Tibial artery (tissue), 4 donors: ENCODE data around the gene SLC9A1.

ENCODE experiments used
- DNase-seq, 2 donors: peaks; one replicate each; pipeline ENCODE4 v3.0.0-alpha.2; 2019
- H3K27ac ChIP-seq, 2 donors: fragments of 200-600 bp; sonication (generic) in 1 of 2; 1 replicate in 1 of 2; 2 replicates in 1 of 2; pipeline ENCODE4 v1.5.1; 2018 to 2019; ENCODE audit warnings: mild to moderate bottlenecking in 1 of 2
- H3K27me3 ChIP-seq, 2 donors: fragments of 200-600 bp; sonication (generic) in 1 of 2; one replicate each; pipeline versions ENCODE4 v1.5.1 to v1.6.0; 2016 to 2019
- H3K36me3 ChIP-seq, 3 donors: fragments of 200-600 bp; sonication (generic) in 2 of 3; one replicate each; pipeline ENCODE4 v1.5.1; 2016 to 2019; ENCODE audit warnings: mild to moderate bottlenecking in 2 of 3
- H3K4me1 ChIP-seq, 4 donors: fragments of 200-600 bp; sonication (generic) in 2 of 4; 1 replicate in 3 of 4; 2 replicates in 1 of 4; pipeline ENCODE4 v1.5.1; 2016 to 2019
- H3K4me3 ChIP-seq, 2 donors: fragments of 200-600 bp; sonication (generic) in 1 of 2; 1 replicate in 1 of 2; 2 replicates in 1 of 2; pipeline ENCODE4 v1.5.1; 2018 to 2019; ENCODE audit warnings: mild to moderate bottlenecking in 2 of 2
- H3K9me3 ChIP-seq, 3 donors: fragments of 200-600 bp; sonication (generic) in 1 of 3; one replicate each; pipeline ENCODE4 v1.5.1; 2016 to 2019
- CTCF ChIP-seq, 2 experiments: fragments of 200-600 bp in 1 of 2; fragments of 450-650 bp in 1 of 2; IDR thresholded peaks; one replicate each; pipeline ENCODE4 v1.5.1; 2017 to 2019; ENCODE audit warnings: antibody characterized with exemption in 2 of 2, mild to moderate bottlenecking in 1 of 2, moderate library complexity in 1 of 2
- intact Hi-C: fragments of 100-400 bp; cut with DNase I; formaldehyde crosslinking; loops from one replicate; pipeline ENCODE4 v1.15.0; 2023; ENCODE audit warnings: low total_unique reads

The SLC9A1 gene

DNA sequence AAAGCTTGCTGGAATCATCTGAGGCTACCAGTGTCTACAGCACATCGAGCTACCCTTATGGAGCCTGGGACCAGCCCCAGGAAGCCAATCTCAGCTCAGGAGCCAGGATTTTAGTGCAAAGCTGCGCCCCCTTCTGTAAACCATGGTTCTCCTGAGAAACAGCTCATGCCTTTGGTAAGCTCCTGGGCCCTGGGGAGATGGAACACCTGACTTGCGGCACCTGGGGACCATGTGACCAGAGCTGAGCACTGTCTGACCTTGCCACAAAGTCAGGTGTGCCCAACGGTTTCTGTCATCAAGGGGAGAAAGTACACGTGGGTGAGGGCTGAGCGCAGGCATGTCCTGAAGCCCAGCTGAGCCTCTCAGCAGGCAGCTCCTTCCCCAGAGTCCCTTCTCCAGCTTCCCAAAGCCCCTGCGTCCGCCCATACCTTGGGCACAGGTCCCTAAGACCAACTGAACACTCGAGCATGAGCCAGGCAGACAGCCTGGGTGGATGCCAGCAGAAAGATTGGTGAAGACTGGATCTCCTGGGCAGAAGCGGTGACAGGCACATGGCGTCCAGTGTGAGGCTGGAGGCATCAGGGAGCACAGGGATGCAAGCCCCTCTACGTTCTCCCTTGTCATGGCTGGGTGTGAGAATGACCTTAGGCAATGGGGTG is 84.4 kb downstream of the SLC9A1 start:
- no peak for TF ChIP-seq CTCF (IDR thresholded peaks at IDR 0.05)
- no peak for DNase-seq
- Histone ChIP-seq H3K27ac (no peak overlapping the region), H3K27me3 (peaks cover 0 to 23% of the 10 kb centered on the region in 2 donors), H3K36me3 (no peaks in the 10 kb centered on the region), H3K9me3 (no peaks in the 10 kb centered on the region), H3K4me3 (no peak overlapping the region), H3K4me1 (no peaks in the 10 kb centered on the region)
- intact Hi-C loops = no loop called here

DNA sequence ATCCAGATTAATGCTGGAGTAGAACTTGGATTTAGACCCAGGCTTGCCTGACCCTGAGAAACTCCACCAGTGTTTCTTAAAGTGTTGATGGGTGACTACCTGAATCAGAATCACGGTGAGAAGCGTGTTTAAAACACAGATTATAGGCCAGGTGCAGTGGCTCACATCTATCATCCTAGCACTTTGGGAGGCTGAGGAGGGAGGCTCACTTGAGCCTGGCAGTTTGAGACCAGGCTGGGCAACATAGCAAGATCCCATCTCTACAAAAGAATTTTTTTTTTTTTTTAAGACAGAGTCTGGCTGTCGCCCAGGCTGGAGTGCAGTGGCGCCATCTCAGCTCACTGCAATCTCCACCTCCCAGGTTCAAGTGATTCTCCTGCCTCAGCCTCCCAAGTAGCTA is 86.0 kb downstream of the SLC9A1 start:
- Histone ChIP-seq H3K27me3 (peaks cover 0 to 23% of the 10 kb centered on the region in 2 donors), H3K4me3 (no peak overlapping the region), H3K4me1 (no peaks in the 10 kb centered on the region), H3K27ac (no peak overlapping the region), H3K36me3 (no peaks in the 10 kb centered on the region), H3K9me3 (no peaks in the 10 kb centered on the region)
- no peak for DNase-seq
- TF ChIP-seq CTCF (IDR thresholded peaks at IDR 0.05) = no peak
- intact Hi-C loops = no loop called here

GRCh38 chr1:27065999-27066630 is 88.8 kb downstream of the SLC9A1 start:
- no peak for DNase-seq
- no peaks in the 10 kb centered on the region for H3K9me3 ChIP-seq
- peaks cover 0 to 14% of the 10 kb centered on the region in 2 donors for H3K27me3 ChIP-seq
- no peak overlapping the region for H3K27ac ChIP-seq
- no peaks in the 10 kb centered on the region for H3K36me3 ChIP-seq
- no peaks in the 10 kb centered on the region for H3K4me1 ChIP-seq
- intact Hi-C loops = no loop called here
- H3K4me3 ChIP-seq = no peak overlapping the region
- TF ChIP-seq CTCF (IDR thresholded peaks at IDR 0.05) = no peak

DNA sequence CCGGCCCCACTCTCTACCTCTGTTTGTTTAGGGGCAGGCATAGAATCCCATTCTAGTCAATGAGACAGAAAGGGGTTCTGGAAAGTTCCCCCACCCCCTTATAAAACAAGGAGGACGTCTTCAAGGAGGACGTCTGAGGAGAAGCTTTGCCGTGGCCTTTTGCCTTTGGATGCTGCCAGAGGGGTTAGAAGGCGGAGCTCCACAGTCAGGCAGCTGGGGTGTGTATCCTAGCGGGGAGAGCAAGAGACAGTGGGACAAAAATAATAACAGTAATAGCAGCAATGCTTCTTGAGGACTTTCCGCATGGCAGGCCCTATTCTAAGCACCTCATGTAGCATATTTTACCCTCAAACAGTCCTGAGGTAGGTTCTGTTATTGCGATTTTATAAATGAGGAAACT is 94.0 kb downstream of the SLC9A1 start:
- DNase-seq = no peak
- Histone ChIP-seq H3K27me3 (no peaks in the 10 kb centered on the region), H3K27ac (no peak overlapping the region), H3K4me1 (no peaks in the 10 kb centered on the region), H3K9me3 (no peaks in the 10 kb centered on the region), H3K36me3 (no peaks in the 10 kb centered on the region), H3K4me3 (no peak overlapping the region)
- intact Hi-C loops = no loop called here
- TF ChIP-seq CTCF (IDR thresholded peaks at IDR 0.05) = no peak

GRCh38 chr1:27058966-27059669 is 95.8 kb downstream of the SLC9A1 start:
- H3K27me3 ChIP-seq = no peaks in the 10 kb centered on the region
- intact Hi-C loops = no loop called here
- no peaks in the 10 kb centered on the region for H3K36me3 ChIP-seq
- DNase-seq = no peak
- no peak overlapping the region for H3K27ac ChIP-seq
- no peak for TF ChIP-seq CTCF (IDR thresholded peaks at IDR 0.05)
- no peaks in the 10 kb centered on the region for H3K4me1 ChIP-seq
- H3K9me3 ChIP-seq = no peaks in the 10 kb centered on the region
- no peak overlapping the region for H3K4me3 ChIP-seq
